GM12865 (cell line): ENCODE measurements around the gene TRAPPC3L.

Source experiments
- DNase-seq: peaks from one replicate; pipeline ENCODE4 v3.0.0; 2010; ENCODE audit warnings: low read depth
- H3K4me3 ChIP-seq: 2 replicates; pipeline ENCODE4 v1.5.1; 2011; ENCODE audit warnings: mild to moderate bottlenecking, low read depth, low read length, control low read depth
- TF ChIP-seq, protein P1 (sequence below): IDR thresholded peaks from 2 replicates; pipeline ENCODE4 v1.5.1; 2011; ENCODE audit warnings: low read length, control low read depth, low read depth, inconsistent platforms; ENCODE audit not compliant: insufficient read depth; ENCODE audit errors: missing control alignments

Gene TRAPPC3L

DNA sequence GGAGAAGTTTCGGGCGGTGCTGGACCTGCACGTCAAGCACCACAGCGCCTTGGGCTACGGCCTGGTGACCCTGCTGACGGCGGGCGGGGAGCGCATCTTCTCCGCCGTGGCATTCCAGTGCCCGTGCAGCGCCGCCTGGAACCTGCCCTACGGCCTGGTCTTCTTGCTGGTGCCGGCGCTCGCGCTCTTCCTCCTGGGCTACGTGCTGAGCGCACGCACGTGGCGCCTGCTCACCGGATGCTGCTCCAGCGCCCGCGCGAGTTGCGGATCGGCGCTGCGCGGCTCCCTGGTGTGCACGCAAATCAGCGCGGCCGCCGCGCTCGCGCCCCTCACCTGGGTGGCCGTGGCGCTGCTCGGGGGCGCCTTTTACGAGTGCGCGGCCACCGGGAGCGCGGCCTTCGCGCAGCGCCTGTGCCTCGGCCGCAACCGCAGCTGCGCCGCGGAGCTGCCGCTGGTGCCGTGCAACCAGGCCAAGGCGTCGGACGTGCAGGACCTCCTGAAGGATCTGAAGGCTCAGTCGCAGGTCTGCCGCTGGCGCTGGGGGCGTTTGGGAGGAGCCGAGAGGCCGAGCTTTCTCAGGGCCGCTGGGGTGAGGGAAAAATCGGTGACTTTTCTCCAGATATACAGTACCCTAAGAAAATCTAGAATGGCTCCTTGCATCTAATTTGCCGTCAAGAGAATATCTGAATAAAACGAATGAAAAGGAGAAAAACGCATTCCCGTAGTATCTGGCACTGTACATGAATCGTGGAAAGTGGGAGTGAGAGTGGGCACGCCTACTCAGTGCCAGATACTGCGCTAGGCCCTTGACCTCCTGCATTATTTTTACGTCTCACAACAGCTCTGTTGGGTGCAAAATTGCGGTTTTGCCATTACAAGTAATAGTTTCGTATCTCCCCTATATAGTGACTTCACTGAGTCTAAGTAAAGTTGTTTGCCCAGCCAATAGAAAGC, 83.3 kb downstream of the TRAPPC3L start:
- H3K4me3 ChIP-seq: peak overlapping the region; percentile 66
- TF ChIP-seq, protein P1, sequence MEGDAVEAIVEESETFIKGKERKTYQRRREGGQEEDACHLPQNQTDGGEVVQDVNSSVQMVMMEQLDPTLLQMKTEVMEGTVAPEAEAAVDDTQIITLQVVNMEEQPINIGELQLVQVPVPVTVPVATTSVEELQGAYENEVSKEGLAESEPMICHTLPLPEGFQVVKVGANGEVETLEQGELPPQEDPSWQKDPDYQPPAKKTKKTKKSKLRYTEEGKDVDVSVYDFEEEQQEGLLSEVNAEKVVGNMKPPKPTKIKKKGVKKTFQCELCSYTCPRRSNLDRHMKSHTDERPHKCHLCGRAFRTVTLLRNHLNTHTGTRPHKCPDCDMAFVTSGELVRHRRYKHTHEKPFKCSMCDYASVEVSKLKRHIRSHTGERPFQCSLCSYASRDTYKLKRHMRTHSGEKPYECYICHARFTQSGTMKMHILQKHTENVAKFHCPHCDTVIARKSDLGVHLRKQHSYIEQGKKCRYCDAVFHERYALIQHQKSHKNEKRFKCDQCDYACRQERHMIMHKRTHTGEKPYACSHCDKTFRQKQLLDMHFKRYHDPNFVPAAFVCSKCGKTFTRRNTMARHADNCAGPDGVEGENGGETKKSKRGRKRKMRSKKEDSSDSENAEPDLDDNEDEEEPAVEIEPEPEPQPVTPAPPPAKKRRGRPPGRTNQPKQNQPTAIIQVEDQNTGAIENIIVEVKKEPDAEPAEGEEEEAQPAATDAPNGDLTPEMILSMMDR: no peak
- DNase-seq: peak; percentile 79

DNA sequence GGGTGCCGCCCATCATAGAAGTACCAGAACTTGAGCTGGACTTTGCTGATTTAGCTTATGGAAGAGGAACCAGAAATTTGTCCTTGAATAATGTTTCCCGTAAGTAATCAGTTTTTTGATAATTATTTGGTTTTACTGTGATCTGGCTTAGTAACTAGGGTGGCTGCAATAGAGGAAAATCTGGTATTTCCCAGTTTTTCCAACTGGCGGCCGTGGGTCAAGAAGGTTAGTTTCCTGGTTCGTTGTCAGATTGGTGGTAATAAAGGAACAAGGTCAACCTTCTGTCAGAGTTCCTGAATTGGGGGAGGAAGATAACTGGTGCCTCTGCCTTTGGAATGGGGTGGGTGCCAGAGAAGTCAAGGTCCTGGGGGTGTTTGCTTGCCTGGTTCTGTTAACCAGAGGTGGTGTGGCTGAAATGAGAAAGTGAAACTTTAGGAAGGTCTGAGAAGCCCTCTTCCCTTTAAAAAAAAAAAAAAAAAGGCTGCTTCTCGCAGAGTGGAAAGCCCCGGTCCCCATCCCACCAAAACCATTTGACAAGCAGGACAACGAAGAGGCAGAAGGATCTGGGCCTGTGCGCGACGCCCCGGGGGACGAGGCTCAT, 84.1 kb downstream of the TRAPPC3L start, which contains the start of gene CALHM6:
Gene CALHM6 (plus strand): TSS at position 45 of the 601 bp plus-strand sequence. CDS start 555 bp downstream, at position 600.
- TF ChIP-seq, protein P1: no peak
- DNase-seq: no peak
- peak within 1 kb of the TSS; percentile 66 for H3K4me3 ChIP-seq

DNA sequence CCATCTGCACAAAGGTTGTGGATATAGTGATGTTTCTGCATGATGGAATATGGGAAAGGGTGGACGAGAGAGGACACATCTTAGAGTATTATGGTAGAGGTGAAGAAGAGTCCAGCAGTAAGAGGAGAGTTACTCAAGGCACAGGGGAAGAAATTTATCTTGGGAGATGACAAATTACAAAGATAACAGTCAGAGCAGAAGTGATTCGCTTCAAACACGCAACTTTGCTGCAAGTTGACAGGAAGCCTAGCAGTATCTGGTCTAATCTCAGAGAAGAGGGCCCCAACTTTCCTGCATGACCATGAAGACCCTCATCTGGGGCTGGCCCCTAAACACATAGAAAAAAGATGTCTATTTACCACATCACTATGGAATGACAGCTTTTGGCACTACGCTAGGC, 85.6 kb downstream of the TRAPPC3L start:
- no peak overlapping the region for H3K4me3 ChIP-seq
- DNase-seq: no peak
- TF ChIP-seq, protein P1: no peak

DNA sequence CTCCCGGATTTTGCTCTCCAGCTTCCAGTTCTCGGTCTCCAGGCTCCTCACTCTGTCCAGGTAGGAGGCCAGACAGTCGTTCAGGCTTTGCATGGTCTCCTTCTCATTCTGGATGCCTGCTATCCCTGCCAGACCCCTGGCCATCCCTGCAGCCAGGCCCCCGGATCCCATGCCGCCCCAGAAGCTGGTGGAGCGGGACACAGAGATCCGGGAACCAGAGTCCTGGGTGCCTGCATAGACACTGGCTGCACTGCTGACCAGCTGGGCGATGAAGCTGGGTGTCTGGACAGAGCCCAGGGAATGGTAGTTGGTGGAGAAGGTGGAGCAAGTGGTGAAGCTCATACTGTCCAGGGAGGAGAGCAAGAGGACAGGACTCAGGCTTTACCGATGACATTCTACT, 87.2 kb downstream of the TRAPPC3L start:
- H3K4me3 ChIP-seq: no peak overlapping the region
- DNase-seq: no peak
- TF ChIP-seq, protein P1: no peak

DNA sequence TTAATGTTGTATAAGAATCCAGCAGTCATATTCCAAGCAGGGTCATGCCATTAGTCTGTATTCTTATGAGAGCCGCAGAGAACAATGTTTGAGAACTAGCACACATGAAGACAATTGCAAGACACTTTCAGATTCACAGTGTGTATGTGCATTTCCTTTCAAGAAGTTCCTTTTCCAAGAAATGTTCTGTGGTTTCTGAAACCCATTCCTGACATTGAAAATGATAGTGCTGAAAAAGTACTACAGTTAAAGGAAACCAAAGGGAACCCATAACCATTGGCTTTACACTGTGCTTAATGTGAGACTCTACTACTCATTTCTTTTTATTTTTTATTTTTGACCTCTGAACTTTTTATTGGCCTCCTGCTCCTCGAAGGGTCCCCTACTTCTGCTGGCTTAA, 88.6 kb downstream of the TRAPPC3L start:
- no peak for DNase-seq
- TF ChIP-seq, protein P1: no peak
- no peak overlapping the region for H3K4me3 ChIP-seq

DNA sequence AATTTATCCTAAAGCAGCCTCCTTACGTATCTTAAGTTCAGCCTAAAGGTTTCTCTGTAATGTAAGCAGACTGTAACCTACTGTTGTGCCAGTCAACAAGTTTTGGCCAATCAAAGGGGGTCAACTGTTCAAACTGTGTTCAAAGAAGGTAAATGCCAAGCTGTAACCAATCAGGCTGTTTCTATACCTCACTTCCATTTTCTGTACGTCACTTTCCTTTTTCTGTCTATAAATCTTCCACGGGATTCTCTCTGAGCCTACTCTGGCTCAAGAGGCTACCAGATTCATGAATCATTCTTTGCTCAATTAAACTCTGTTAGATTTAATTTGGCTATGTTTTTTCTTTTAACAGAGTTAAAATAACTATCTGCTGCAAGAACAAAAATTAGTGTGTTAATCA, 89.4 kb downstream of the TRAPPC3L start:
- H3K4me3 ChIP-seq: no peak overlapping the region
- TF ChIP-seq, protein P1: no peak
- DNase-seq: no peak
